Hepatic stellate cell (primary cell): ENCODE data around the gene PKHD1.

Experiments
- DNase-seq: peaks from one replicate; pipeline ENCODE4 v3.0.0; 2011; ENCODE audit warnings: low spot score

PKHD1 gene

DNA sequence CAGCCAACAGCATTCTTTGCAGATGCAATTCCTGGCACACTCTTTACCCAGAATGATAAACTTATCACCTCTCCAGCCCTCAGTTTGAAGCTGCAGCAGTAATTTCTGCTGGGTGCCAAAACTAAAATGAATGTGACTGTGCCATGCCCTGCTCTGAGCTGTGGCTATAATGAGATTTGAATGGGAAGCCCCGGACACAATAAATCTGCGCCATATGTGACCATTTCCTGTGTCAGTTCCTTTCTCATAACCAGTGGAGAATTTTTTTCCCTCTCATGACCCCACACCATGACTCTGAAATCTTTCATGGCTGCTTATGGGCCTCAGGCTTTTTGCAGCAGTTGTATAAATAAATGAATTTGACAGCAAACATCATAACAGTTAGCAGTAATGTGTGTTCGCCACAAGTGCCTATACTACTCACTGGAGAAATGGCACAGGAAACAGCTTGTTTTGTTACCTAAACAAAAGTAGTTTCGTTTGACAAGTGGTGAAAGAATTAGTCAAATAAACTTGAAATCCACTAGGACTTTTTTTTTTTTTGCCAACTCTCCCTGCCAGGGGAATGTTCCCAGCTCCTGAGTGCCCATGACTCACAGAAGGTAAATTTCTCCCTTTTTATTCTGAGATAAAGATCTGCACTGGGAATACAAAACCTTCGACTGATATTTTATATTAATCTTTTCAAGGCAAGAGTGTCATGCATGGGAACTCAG is 408.4 kb downstream of the PKHD1 start:
- no peak for DNase-seq

DNA sequence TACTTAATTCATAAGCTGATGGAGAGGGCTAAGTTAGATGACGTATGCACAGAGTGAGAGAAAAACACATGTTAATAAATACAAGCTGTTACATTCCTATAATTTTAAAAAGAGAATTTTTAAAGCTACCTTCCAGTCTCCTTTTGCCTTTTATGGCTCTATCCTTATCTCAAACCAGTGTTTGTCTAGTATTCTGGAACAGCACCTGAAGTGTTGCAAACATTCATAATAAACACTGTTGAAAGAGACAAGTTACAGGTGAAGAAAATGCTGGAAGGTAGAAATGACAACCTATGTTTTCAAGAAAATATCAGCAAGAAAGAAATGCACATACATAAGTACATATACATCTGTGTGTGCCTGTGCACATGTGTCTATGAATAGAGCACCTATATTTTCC is 409.1 kb downstream of the PKHD1 start:
- DNase-seq = no peak

DNA sequence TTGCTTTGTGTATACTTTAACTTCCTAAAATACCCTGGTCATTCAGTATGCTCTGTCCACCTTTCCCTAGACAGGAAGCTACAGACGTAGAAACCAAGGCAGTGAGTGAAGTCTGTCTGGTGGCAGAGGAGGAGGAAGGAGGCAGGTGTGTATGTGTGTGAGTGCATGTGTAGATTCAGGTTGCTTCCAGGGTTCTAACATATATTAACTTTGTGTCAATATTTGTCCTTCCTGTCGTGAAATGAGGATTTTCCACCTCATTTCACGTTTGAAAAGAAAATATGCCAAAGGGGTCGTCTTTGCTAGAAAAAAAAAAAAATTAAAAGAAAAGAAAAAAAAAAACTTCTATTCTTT is 411.5 kb downstream of the PKHD1 start:
- no peak for DNase-seq

DNA sequence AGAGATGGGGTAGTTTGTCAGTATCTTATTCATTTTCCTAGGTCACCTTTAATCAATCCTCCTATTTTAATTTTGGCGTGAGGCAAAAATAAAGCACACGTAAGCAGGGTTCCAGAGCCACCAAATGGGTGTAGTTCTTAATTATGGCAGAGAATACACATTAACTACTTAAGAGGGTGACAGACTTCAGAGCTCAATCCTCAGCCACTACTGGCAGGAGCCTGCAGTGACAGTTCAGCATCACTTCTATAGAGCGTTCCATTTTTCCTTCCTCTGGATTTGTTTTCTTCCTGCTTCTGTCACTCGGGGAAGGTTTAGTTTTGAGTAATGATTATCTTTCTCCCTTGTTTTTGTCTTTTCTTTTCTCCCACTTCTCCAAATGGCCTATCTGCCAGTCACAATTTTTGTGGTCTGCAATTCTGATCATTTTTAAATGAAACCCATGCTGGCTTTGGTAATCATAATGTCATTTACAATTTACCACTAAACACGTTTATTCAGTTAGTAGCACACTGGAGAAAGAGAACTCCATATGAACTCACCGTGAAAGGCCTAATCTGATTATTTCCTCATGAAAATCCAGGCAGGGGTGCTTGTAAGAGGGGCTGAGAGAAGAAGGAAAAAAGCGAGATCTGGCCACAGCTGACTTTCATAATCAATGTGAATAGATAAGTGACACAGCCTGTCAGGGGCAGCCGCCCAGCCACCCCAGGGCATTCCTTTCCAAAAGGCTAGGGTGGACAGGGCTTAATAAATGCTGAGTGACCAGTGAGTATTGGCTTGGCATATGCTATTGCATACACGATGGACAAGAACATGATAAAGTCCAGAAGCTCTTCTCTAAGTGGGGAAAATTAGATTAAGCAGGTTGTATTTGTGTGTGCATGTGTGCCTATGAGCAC is 412.1 kb downstream of the PKHD1 start:
- no peak for DNase-seq

DNA sequence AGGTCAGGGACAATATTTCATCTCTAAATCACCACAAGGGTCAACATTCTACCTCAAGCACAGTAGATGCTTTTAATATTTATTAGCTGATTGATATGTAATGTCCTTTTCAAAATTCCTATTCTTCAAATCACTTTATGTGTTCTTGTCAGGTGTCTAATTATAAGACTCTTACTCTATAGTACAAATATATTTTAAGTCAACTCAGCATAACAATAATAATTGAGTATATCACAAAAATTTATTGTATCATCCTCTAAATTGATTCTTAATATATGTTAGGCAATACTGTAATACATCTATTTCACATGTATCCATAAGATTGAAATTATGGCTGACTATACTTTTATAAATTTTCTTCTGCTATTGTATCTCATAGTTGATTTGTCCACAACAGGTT is 423.9 kb downstream of the PKHD1 start:
- no peak for DNase-seq

DNA sequence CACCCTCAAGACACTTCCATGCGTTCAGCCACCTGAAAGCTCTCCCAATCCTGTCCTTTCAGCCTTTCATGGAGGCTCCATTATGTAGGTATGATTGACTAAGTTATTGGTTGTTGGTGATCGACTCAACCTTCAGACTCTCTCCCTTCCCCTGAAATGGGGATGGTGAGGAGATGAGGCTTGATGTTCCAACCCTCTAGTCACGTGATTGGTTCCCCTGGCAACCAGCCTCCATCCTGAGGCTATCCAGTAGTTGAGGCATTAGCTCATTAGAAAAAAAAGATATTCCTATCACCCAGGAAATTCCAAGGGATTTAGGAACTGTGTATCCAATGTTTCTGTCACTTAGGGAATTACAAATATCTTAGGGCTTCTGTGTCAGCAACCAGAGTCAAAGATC is 426.6 kb downstream of the PKHD1 start:
- DNase-seq = no peak

DNA sequence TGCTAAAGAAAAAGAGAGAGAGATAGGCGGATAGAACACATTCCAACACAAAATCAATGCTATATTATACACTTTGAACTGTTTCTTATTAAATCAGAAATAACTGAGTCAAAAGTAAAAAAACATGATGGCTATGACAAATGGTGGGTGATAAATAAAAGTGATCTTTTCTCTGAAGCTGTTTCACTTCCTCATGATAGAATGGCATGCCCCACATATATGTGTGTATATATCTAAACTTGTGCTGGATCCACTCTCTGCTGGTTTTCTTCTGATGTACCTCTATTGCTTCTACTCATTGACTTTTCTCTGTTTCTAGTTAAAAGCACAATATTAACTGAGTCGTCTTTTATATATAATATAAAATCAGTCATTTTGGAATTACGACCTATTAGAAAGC is 429.9 kb downstream of the PKHD1 start:
- no peak for DNase-seq

DNA sequence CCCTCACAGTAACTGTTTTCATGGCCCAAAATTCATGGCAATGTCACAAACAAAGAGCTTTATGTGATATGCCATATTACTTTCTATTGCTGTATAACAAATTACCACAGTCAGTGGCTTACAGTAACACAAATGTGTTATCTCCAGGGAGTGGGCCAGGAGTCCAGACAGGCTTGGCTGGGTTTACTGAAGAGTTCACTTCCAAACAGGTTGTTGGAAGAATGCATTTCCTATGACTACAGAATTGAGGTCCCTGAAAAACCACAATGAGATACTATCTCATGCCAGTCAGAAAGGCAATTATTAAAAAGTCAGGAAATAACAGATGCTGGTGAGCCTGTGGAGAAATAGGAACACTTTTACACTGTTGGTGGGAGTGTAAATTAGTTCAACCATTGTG is 431.9 kb downstream of the PKHD1 start:
- DNase-seq = no peak

DNA sequence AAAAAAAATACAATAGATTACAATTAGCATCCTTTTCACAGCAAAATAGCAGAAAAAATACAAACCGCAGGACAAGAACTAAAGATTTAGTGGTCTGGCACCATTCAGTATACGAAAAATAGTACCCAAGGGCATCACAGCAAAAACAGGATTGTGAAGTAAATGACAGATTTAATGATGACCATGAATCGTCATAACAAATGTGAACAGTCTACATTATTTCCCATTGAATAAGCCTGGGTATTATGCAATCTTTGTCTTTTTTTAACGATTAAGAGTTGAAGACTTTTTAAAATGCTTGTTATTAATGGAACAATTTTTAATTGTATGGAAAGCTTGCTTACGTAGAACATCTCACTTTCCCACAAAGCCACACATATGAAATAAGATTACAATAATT is 432.8 kb downstream of the PKHD1 start:
- no peak for DNase-seq

DNA sequence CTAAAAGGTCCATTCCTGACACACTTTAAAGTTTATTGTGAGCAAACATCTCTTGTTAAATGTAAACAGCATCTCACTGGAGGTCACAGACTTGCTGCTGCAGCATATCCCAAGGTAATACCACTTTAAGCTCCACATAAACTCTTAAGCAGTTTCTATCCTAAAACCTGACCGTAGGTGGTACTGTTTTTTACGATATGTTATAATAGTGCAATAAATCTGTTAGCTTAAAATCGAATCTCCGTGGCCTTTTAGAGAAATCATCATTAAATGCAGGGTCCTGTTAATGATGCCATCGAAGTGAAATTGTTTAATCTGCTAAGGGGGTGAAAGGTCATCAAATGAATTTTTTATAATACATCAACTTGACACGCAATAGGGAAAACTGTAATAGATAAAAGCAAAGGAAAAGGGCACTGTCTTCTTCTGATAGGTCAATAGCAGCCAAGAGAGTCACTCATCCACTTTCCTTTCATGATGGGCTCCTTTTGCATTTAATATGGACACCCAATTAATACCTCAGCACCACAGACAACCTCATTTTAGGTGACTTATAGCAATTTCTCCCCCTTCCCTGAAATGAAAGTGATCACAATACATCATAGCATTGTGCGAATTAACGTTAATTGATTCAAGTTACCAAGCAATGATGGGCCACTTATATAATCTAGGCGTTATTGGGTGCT is 436.1 kb downstream of the PKHD1 start:
- no peak for DNase-seq

DNA sequence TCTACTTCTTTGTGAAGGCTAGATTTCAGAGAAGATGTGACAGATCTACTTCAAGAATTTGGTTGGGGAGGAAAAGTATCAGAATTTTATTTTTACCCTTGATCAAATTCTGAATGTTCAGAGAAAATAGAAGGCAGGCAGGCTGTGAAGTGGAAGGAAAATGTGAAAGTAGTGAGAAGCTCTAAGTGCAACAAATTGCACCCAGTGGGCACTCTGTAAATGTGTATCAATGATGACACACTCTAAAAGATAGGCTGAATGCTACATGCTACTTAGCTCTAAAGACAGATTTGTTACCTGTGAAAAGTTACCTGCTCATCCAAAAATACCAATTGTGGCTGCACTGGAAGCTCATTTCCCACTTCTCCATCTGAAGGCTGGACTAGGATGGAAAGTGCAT is 438.6 kb downstream of the PKHD1 start:
- no peak for DNase-seq

DNA sequence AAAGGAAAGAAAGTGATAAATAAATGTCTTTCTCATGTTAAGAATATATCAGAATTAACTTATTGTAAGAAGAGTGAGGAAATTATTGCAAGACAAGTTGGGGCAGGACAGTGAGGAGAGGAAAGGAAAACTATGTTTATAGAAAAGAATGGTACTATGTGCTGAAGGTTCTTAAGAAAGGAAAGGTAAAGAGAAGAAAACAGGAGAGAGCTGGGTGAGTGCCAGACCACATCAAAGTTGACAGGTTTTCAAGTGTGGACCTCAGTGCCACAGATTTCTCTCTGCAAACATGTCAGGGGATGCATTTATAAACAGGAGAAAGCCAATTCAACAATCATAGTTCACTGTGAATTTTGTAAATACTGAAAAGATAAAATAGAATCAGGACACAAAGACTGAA is 439.2 kb downstream of the PKHD1 start:
- no peak for DNase-seq

DNA sequence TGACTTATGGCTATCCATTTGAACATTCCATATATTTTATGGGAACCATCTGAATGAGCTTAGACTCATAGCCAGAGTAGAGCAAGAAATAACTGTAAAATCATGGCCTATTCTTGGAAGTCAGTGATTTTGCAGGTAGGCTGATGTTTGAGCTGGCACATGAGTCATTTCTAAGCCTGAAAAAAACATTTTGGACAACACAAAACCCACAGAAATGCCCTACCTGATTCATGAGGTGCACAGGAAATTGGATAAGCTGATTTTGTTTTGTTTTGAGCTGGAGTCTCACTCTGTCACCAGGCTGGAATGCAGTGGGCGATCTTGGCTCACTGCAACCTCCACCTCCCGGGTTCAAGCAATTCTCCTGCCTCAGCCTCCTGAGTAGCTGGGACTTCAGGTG is 443.0 kb downstream of the PKHD1 start:
- DNase-seq = no peak

DNA sequence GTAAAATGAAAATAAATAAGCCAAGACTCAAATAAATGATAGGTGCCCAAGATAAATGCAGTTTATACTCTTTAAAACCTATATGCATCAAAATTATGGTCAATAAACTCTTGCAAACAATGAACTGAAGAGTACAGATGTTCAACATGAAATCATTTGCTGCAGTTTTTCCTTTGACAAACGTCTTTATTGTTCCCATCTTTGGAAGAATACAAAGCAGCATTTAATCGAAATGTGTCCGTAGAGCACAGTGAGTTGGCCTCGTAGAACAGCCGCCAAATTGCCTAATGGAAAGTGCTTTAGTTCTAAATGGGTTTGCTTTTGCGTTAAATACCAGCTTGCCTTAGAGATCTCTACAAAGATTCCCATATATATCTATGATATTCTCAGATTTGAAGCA is 447.4 kb downstream of the PKHD1 start:
- no peak for DNase-seq

DNA sequence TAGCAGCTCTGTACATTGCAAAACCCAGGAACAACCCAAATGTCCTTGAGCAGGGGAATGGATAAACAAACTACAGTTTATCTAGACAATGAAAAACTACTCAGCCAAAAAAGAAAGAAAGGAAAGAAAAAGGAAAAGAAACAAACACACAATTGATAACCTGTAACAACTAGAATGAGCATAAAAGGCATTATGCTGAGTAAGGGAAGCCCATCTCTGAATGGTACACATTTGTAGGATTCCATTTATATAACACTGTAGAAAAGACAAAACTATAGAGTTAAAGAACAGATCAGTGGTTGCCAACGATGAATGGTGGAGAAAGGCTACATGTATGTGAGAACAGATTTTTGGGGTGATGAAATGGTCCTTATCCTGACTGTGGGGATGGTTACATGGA is 454.0 kb downstream of the PKHD1 start:
- DNase-seq = no peak

DNA sequence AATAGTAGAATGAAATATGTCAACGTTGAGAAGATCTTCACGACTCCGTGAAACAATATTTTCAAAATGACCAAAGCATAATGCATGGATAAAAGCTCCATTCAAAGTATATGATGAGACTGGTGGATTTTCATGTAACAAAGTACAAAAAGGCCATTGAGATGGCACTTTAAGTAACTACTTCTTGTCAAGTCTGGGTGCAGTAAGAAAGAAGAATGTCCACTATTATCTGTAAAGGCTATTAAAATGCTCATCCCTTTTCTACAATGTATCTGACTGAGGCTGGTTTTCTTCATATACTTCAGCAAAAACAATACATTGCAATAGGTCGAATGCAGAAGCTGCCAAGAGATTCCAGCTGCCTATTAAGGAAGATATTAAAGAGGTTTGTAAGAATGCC is 457.4 kb downstream of the PKHD1 start:
- DNase-seq = no peak

DNA sequence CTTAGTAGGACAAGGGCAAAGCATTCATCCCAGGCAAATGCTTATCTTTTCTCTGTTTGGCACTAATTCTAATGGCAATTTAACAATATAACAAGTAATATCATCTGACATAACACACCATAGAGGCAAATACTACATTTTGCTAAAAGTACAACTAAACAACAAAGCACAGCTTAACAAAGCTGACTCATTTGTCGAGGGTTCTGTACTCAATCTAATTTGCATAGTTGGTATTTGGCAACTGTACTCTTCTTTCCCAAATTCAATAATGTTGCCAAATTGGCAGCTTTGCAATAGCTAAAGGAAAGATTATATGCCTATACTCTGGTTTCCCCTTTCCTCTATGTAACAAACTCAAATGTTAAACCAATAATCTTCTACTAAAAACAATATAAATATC is 461.0 kb downstream of the PKHD1 start:
- no peak for DNase-seq

DNA sequence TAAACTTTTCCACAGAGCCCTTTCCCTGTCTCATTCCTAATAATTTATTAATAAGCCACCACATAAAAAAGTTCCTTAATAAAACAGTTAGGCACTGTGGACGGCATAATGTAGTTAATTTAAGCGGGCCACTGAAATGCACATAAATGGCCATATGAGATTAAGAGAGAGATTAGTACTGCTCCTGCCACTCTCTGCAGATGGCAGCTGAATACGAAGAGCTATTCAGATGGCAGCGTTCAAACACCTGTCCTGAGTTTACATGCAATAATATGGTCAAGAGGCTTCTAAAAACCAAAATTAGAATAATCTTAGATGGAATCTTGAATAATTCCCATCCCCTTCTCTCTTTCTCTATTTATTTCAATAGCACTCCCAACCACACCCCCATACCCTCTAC is 461.8 kb downstream of the PKHD1 start:
- no peak for DNase-seq

DNA sequence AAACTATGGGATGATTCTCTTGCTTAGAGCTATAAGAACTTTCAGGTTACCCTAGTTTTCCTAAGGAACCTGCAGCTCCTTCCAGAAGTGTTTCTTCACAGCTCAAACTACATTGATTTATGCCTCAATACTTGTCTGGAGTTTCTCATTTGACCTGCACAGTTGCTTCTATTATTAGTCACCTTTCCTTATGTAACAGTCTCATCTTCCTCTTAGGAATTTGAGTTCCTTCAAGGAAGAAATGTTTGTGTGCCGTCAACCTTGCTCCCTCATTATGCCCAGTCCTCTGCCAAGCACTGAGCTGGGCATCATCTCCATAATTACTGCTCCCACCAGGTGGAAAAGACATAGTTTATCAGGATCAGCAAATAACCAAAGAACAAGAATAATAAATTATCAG is 466.4 kb downstream of the PKHD1 start:
- DNase-seq = no peak

DNA sequence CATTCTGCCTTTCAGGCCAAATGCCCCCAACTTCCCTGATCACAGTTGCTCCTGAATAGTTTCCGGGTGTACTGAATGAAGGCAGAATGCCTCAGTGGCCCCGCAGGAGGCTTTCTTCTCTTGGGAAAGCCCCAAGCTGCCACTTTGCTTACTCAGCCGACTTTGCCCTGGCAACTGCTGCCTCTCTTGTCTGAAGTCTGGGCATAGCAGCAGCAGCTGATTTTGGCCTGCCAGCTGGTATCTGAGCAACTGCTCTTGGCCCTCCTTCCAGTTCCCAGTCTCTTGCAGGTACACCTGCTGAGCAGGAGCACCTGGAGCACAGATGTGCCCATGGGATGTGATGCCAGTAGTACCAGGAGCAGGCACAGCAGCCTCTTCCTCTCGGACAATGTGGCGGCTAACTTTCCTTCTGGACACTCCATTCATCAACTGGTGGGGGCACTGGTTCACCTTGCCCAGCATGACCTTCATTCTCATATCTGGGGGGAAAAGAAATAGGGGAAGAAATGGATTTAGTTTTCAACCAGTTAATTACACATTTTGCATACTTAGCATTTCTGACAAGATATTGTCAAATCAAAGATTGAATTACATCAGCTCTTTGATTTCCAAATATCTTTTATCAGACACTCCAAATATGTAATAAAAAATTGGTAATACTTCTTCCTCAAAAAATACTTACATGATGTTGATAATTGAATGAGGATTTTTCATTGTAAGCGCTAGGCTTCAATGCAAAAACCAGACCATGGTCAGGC is 468.2 kb downstream of the PKHD1 start:
- no peak for DNase-seq

DNA sequence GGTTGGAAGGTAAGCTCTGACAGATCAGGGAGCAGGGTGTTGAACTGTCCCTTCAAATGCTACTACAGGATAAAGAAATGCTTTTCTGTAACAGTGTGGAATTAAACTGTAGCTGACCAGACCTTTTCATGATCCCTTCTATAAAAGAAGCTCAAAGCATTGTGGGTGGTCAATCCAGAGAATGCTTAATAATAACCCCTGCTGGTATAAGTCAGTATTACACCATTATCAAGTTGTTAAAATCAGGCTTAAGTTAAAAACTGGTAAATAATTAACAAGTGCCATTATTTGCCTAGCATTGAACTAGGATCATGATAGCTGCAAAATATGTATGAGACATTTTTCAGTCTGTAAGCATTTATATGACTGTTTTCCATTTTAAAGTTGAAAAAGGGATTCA is 468.9 kb downstream of the PKHD1 start:
- DNase-seq = no peak

DNA sequence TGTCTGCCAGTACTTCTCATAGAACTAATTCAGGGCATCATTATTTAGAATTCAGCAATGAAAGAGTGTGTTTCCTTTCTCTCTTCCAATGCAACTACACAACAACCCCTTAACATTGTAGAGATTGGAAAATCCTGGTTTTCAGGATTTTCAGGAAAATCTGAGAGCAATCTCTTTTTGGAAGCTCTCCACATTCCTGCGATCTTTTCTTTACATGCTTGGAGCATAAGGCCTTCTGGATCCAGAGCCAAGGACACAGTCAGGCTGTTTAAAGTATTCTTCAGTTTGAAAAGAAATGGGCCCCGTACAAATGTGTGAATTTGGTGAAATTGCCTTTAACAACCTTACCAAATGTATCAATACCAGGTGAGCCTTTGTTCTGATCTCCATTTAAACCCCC is 469.7 kb downstream of the PKHD1 start:
- DNase-seq = no peak
